ENCODE measurements around the gene LRRK1.

DNA sequence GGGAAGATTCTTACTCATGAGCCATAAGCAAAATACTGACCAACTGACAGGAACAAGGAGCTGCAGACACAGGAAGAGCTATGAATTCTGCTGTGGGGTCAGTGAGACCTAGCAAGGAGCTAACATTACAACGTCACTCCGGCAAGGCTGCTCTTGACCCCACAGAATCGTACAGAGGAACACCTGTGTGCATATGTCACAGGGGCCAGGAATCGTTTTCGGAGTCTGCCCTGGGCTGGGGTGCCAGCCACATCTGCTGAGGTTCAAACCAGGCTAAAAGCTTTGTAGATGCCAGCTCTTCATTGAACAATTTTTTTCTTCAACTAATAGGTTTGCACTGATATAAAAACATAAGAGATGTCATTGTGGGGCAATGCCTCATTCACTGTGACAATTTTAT is 82.6 kb downstream of the LRRK1 start:
- TF ChIP-seq, protein P1, sequence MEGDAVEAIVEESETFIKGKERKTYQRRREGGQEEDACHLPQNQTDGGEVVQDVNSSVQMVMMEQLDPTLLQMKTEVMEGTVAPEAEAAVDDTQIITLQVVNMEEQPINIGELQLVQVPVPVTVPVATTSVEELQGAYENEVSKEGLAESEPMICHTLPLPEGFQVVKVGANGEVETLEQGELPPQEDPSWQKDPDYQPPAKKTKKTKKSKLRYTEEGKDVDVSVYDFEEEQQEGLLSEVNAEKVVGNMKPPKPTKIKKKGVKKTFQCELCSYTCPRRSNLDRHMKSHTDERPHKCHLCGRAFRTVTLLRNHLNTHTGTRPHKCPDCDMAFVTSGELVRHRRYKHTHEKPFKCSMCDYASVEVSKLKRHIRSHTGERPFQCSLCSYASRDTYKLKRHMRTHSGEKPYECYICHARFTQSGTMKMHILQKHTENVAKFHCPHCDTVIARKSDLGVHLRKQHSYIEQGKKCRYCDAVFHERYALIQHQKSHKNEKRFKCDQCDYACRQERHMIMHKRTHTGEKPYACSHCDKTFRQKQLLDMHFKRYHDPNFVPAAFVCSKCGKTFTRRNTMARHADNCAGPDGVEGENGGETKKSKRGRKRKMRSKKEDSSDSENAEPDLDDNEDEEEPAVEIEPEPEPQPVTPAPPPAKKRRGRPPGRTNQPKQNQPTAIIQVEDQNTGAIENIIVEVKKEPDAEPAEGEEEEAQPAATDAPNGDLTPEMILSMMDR (conservative IDR thresholded peaks at IDR 0.05 in 1 of 2, IDR thresholded peaks at IDR 0.05 in 1 of 2; ENCODE audit: extremely low read depth in 1 of 2, insufficient read depth in 1 of 2, low read depth in 1 of 2, low read length in 2 of 2): no peak
- TF ChIP-seq EZH2 (IDR thresholded peaks at IDR 0.05; ENCODE audit: borderline replicate concordance, low read length): no peak

All from mammary epithelial cell (primary cell).